HG02840 (cell line): ENCODE results near the gene MEG3.

Experiments
- ATAC-seq: cut with Tn5 transposase; IDR thresholded peaks from one replicate; pipeline ENCODE4 v1.9.1; 2021; ENCODE audit warnings: mild to moderate bottlenecking, moderate library complexity, moderate number of reproducible peaks; ENCODE audit not compliant: unreplicated experiment, low FRiP score

The MEG3 gene

GRCh38 chr14:100878271-100879146, 52.6 kb downstream of the MEG3 start:
- no peak for ATAC-seq

GRCh38 chr14:100879194-100879593, 53.3 kb downstream of the MEG3 start:
- ATAC-seq = no peak

- ATAC-seq = no peak
Observed at GRCh38 chr14:100879782-100880181, 53.9 kb downstream of the MEG3 start.

GRCh38 chr14:100880271-100881101, 54.6 kb downstream of the MEG3 start:
- ATAC-seq = no peak

- no peak for ATAC-seq
Observed at GRCh38 chr14:100881211-100882025, 55.5 kb downstream of the MEG3 start.

GRCh38 chr14:100882026-100882967, 56.4 kb downstream of the MEG3 start:
- ATAC-seq = no peak

GRCh38 chr14:100882991-100883788, 57.3 kb downstream of the MEG3 start:
- no peak for ATAC-seq

GRCh38 chr14:100883789-100884101, 57.8 kb downstream of the MEG3 start:
- no peak for ATAC-seq

- ATAC-seq = no peak
Observed at GRCh38 chr14:100884456-100884855, 58.5 kb downstream of the MEG3 start.

- no peak for ATAC-seq
Observed at GRCh38 chr14:100885196-100885595, 59.3 kb downstream of the MEG3 start.

- ATAC-seq = no peak
Observed at GRCh38 chr14:100885617-100886016, 59.7 kb downstream of the MEG3 start.

GRCh38 chr14:100887728-100888335, 61.9 kb downstream of the MEG3 start:
- ATAC-seq = no peak

- ATAC-seq = no peak
Observed at GRCh38 chr14:100888789-100889315, 62.9 kb downstream of the MEG3 start.

GRCh38 chr14:100889641-100890040, 63.7 kb downstream of the MEG3 start:
- ATAC-seq = no peak

GRCh38 chr14:100890061-100890850, 64.3 kb downstream of the MEG3 start:
- ATAC-seq = no peak

GRCh38 chr14:100891051-100891450, 65.1 kb downstream of the MEG3 start:
- ATAC-seq = no peak
